Measurements from ENCODE around the gene FYN. TPM values are rescaled to one million over a fixed set of nuclear protein-coding genes. Genes with fewer than 3 reads are reported as not detected.
"Not testable (repeated sequence)": the region's sequence is repeated elsewhere in the genome, so short reads cannot be mapped to it uniquely, and the experiment has no call there.

FYN gene
- total RNA-seq, 1 experiment from 2014 or later = 37.8 TPM

DNA sequence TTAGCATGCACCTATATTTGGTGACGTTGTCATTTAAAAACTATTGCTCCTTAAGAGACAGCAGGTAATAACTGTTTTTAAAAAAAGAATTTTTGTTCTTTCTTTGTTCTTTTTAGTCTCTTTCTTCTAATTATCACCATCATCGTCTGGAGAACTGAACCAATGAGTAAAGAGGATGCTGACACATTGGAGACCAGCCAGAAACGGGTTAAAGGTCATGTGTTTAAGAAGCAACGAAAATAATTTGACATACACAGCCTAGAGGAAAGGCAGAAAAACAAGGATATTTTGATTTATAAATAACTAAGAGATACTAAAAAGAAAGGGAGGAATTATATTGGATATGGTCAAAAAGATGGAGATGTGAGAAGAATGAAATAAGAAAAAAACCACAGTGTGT is 19.2 kb upstream of the FYN start:
- DNase-seq (ENCODE audit: unreplicated experiment) = no peak
- no peaks in the 10 kb centered on the region for H3K36me3 Mint-ChIP-seq (ENCODE audit: insufficient read depth, unreplicated experiment)
- BruUV-seq (replicated peaks) = no TSS peak
- intact Hi-C loops (cut with micrococcal nuclease) = no loop called here
- H3K4me3 Mint-ChIP-seq (ENCODE audit: unreplicated experiment) = no peak overlapping the region
- no peaks in the 10 kb centered on the region for H3K9me3 Mint-ChIP-seq (ENCODE audit: unreplicated experiment)
- no peak overlapping the region for H3K27ac Mint-ChIP-seq (ENCODE audit: low read depth, unreplicated experiment)
- ChIA-PET CTCF (no interaction called here), POLR2A (no interaction called here)
- H3K4me1 Mint-ChIP-seq (ENCODE audit: insufficient read depth, unreplicated experiment) = no peaks in the 10 kb centered on the region
- no peaks in the 10 kb centered on the region for H3K27me3 Mint-ChIP-seq (ENCODE audit: insufficient read depth, unreplicated experiment)
- TF ChIP-seq, protein P1, sequence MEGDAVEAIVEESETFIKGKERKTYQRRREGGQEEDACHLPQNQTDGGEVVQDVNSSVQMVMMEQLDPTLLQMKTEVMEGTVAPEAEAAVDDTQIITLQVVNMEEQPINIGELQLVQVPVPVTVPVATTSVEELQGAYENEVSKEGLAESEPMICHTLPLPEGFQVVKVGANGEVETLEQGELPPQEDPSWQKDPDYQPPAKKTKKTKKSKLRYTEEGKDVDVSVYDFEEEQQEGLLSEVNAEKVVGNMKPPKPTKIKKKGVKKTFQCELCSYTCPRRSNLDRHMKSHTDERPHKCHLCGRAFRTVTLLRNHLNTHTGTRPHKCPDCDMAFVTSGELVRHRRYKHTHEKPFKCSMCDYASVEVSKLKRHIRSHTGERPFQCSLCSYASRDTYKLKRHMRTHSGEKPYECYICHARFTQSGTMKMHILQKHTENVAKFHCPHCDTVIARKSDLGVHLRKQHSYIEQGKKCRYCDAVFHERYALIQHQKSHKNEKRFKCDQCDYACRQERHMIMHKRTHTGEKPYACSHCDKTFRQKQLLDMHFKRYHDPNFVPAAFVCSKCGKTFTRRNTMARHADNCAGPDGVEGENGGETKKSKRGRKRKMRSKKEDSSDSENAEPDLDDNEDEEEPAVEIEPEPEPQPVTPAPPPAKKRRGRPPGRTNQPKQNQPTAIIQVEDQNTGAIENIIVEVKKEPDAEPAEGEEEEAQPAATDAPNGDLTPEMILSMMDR (IDR thresholded peaks at IDR 0.05; ENCODE audit: unreplicated experiment) = no peak

DNA sequence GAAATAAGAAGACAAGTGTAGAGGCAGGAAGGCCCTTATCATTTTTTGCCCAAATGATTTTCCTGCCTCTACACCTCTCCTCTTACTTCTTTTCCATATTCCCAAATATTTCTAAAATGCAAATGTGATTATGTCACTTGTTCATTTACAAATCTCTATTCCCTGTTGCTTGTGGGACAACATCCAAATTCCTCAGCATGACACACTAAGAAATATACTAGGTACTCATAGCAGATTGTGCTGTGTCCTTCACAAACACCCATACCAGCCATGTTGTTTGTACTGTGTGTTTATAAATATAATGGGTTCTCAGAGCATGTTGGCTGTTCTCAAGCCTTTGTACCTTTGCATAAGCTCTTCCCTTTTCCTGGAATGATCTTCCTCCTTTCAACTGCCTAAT is 17.7 kb upstream of the FYN start:
- Mint-ChIP-seq H3K27me3 (ENCODE audit: insufficient read depth, unreplicated experiment) (no peaks in the 10 kb centered on the region), H3K36me3 (ENCODE audit: insufficient read depth, unreplicated experiment) (no peaks in the 10 kb centered on the region), H3K4me1 (ENCODE audit: insufficient read depth, unreplicated experiment) (no peaks in the 10 kb centered on the region), H3K27ac (ENCODE audit: low read depth, unreplicated experiment) (no peak overlapping the region), H3K4me3 (ENCODE audit: unreplicated experiment) (no peak overlapping the region), H3K9me3 (ENCODE audit: unreplicated experiment) (peaks cover under 1% of the 10 kb centered on the region)
- DNase-seq (ENCODE audit: unreplicated experiment) = no peak
- intact Hi-C loops (cut with micrococcal nuclease) = no loop called here
- BruUV-seq (replicated peaks) = no TSS peak
- CTCF ChIA-PET = interaction anchor here (0.6 kb wide), 1 partner anchor 137 kb away, joined by 3 read pairs; no protein-coding TSS in a partner anchor
- POLR2A ChIA-PET = no interaction called here
- TF ChIP-seq, protein P1 (IDR thresholded peaks at IDR 0.05; ENCODE audit: unreplicated experiment) = no peak

DNA sequence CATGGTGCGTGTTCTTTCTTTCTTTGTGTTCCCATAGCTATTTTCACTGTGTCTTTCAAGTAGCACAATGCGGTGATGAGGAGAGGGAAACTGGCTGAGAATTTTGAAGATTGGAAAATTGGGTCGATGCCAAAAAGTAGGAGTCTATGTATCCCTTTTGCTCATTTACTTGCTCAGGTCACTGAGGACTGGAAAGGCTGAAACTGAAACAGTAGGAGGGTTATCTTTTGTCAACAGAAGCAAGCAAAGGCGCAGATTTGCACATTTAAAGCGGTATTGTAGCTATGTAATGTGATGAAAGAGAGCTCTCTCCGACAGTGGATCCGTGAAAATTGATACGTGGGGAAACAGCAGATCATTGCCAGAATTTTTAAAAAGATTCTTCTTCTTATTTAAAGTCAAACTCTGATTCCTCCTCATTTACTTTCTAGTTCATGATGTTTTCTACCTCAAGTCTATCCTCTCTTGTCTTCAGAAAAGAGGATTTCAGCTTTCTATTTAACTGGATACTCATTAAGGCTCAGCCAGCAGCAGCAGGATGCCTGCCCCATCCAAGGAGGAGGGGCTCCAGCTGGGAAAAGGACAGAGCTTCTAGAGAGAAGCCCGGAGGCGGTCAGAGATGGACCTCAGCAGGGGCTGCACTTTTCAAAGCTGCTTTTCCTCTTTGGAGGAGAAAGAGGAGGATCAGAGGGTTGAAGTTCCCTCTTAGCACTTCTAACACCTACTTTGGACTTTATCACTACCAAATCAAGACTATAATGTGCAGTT is 15.9 kb upstream of the FYN start:
- no TSS peak for BruUV-seq (replicated peaks)
- Mint-ChIP-seq H3K4me3 (ENCODE audit: unreplicated experiment) (no peak overlapping the region), H3K36me3 (ENCODE audit: insufficient read depth, unreplicated experiment) (no peaks in the 10 kb centered on the region), H3K27me3 (ENCODE audit: insufficient read depth, unreplicated experiment) (no peaks in the 10 kb centered on the region), H3K4me1 (ENCODE audit: insufficient read depth, unreplicated experiment) (no peaks in the 10 kb centered on the region), H3K9me3 (ENCODE audit: unreplicated experiment) (peaks cover 9% of the 10 kb centered on the region), H3K27ac (ENCODE audit: low read depth, unreplicated experiment) (no peak overlapping the region)
- TF ChIP-seq, protein P1 (IDR thresholded peaks at IDR 0.05; ENCODE audit: unreplicated experiment) = no peak
- ChIA-PET CTCF (interaction anchor here (0.5 to 1.0 kb wide), 2 partner anchors 42 to 139 kb away, joined by 3 read pairs; no protein-coding TSS in a partner anchor), POLR2A (no interaction called here)
- intact Hi-C loops (cut with micrococcal nuclease) = no loop called here
- no peak for DNase-seq (ENCODE audit: unreplicated experiment)

DNA sequence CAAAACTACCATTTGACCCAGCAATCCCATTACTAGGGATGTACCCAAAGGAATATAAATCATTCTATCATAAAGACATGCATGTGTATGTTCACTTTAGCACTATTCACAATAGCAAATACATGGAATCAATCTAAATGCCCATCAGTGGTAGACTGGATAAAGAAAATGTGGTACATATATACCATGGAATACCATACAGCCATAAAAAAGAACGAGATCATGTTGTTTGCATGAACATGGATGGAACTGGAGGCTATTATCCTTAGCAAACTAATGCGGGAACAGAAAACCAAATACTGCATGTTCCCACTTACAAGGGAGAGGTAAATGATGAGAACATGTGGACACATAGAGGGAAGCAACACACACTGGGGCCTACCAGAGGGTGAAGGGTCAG is 13.5 kb upstream of the FYN start:
- DNase-seq (ENCODE audit: unreplicated experiment); BruUV-seq (replicated peaks); H3K9me3 Mint-ChIP-seq (ENCODE audit: unreplicated experiment); CTCF ChIA-PET; H3K36me3 Mint-ChIP-seq (ENCODE audit: insufficient read depth, unreplicated experiment); H3K4me1 Mint-ChIP-seq (ENCODE audit: insufficient read depth, unreplicated experiment); intact Hi-C loops (cut with micrococcal nuclease); H3K4me3 Mint-ChIP-seq (ENCODE audit: unreplicated experiment); H3K27ac Mint-ChIP-seq (ENCODE audit: low read depth, unreplicated experiment); H3K27me3 Mint-ChIP-seq (ENCODE audit: insufficient read depth, unreplicated experiment): not testable (repeated sequence)
- POLR2A ChIA-PET = interaction anchor here (1.0 kb wide), 1 partner anchor 219 kb away, joined by 3 read pairs; no protein-coding TSS in a partner anchor
